ENCODE results near the gene DNAJC16.
A peak's percentile ranks its signal among the peaks of the same experiment; 100 is the strongest.
"Not testable (repeated sequence)": the region's sequence is repeated elsewhere in the genome, so short reads cannot be mapped to it uniquely, and the experiment has no call there.

Gene DNAJC16

GRCh38 chr1:15519625-15520024 is 7.0 kb upstream of the DNAJC16 start:
- no peak overlapping the region for H3K4me3 ChIP-seq (ENCODE audit: low read length)
- TF ChIP-seq ZNF274 (IDR thresholded peaks at IDR 0.05; ENCODE audit: low read depth, low read length) = no peak

DNA sequence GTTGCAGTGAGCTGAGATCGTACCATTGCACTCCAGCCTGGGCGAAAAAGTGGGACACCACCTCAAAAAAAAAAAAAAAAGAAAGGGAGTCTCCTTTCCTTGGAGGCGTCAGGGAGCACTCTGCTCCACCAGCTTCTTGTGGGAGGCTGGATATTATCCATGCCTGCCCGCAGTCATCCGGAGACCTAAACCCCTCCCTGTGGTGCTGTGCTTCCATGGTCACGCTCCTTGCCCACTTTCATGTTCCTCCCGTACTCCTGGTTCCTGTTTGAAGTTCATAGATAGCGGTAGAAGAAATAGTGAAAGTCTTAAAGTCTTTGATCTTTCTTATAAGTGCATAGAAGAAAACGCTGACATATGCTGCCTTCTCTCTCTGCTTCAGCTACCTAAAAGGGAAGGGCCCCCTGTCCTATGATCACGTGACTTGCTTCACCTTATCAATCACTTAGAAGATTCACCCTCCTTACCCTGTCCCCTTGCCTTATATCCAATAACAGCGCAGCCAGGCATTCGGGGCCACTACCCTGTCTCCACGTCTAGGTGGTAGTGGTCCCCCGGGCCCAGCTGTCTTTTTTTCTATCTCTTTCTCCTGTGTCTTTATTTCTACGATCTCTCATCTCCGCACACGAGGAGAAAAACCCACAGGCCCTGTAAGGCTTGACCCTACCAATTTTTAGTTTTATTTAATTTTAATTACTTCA is 5.3 kb upstream of the DNAJC16 start:
- H3K4me3 ChIP-seq (ENCODE audit: low read length) = not testable (repeated sequence)

GRCh38 chr1:15522551-15522950 is 4.1 kb upstream of the DNAJC16 start:
- TF ChIP-seq ZNF274 (IDR thresholded peaks at IDR 0.05; ENCODE audit: low read depth, low read length) = no peak
- no peak overlapping the region for H3K4me3 ChIP-seq (ENCODE audit: low read length)

- TF ChIP-seq ZNF274 (IDR thresholded peaks at IDR 0.05; ENCODE audit: low read depth, low read length) = no peak
- peak overlapping the region; percentile 96 for H3K4me3 ChIP-seq (ENCODE audit: low read length)
These were observed 3.3 kb upstream of the DNAJC16 start for GRCh38 chr1:15523104-15524020.

DNA sequence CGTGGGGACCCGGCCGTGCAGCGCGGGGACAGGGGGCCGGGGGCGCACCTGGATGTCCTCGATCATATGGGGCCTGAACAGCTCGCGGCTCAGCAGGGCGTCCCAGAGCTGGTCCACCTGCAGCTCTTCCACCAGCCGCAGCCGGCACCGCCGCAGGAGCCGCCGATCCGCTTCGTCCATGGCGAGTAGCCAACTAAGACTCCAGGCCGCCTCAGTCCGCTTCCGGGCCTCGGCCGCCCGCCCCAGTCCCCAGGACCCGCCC is 2.7 kb upstream of the DNAJC16 start, which contains the start of gene CASP9:
CASP9 (minus strand) TSS at position 195 of the 262 bp plus-strand sequence; CDS start at position 180, 15 bp downstream.
- peak within 1 kb of the TSS; percentile 96 for H3K4me3 ChIP-seq (ENCODE audit: low read length)
- no peak for TF ChIP-seq ZNF274 (IDR thresholded peaks at IDR 0.05; ENCODE audit: low read depth, low read length)

GRCh38 chr1:15524283-15525049 is 2.2 kb upstream of the DNAJC16 start:
- H3K4me3 ChIP-seq (ENCODE audit: low read length) = peak overlapping the region; percentile 81; the same call in 1 of the 2 replicates
- no peak for TF ChIP-seq ZNF274 (IDR thresholded peaks at IDR 0.05; ENCODE audit: low read depth, low read length)

- TF ChIP-seq ZNF274 (IDR thresholded peaks at IDR 0.05; ENCODE audit: low read depth, low read length) = no peak
These were observed 1.3 kb upstream of the DNAJC16 start for GRCh38 chr1:15525050-15526020.

GRCh38 chr1:15526021-15526489 is 593 bp upstream of the DNAJC16 start:
- no peak for TF ChIP-seq ZNF274 (IDR thresholded peaks at IDR 0.05; ENCODE audit: low read depth, low read length)
- peak overlapping the region; percentile 48 for H3K4me3 ChIP-seq (ENCODE audit: low read length)

More at GRCh38 chr1:15525050-15526020, 1.3 kb upstream of the DNAJC16 start:
- peak overlapping the region; percentile 48 for H3K4me3 ChIP-seq (ENCODE audit: low read length)

- no peak overlapping the region for H3K4me3 ChIP-seq (ENCODE audit: low read length)
- TF ChIP-seq ZNF274 (IDR thresholded peaks at IDR 0.05; ENCODE audit: low read depth, low read length) = no peak
These were observed 4.4 kb downstream of the DNAJC16 start for GRCh38 chr1:15531003-15531402.

DNA sequence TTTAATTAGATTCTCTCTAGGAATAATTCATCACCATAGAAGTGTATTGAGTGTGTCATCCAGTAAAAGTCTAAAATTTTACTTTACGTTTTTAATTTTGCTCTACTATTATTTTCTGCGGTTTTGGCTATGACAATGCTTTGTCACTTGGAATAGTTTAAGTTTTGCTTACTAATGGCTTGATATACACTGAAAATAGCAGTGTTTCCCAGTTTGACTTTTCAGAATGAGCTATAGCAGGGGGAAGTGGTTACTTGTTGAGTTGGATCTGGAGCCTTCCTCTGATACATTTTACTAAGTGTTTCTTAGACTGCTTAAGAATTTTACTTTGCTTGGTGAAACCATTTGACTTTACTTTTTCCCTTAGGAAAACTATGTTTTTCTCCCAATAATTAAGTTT is 5.0 kb downstream of the DNAJC16 start:
- H3K4me3 ChIP-seq (ENCODE audit: low read length) = no peak overlapping the region
- TF ChIP-seq ZNF274 (IDR thresholded peaks at IDR 0.05; ENCODE audit: low read depth, low read length) = no peak

DNA sequence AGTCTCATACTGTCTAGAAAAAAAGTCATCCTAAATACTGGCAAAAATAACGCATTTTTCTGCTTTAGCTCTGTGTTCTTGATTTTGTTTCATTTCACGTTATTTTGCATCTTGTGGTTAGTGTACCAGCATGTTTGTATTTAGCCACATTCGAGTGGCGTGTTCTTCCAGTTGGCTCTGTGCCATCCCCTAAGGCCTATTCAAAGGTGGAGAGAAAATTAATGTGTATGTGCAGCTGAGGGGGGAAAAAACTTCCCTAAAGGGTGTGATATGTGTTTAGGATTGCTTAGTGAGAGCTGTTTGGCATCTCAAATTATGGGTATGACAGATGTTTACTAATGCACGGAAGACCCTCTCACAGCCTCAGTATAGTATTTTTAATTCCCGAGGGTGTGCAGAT is 12.1 kb downstream of the DNAJC16 start:
- no peak overlapping the region for H3K4me3 ChIP-seq (ENCODE audit: low read length)
- no peak for TF ChIP-seq ZNF274 (IDR thresholded peaks at IDR 0.05; ENCODE audit: low read depth, low read length)

- H3K4me3 ChIP-seq (ENCODE audit: low read length) = no peak overlapping the region
- TF ChIP-seq ZNF274 (IDR thresholded peaks at IDR 0.05; ENCODE audit: low read depth, low read length) = no peak
These were observed 13.5 kb downstream of the DNAJC16 start for GRCh38 chr1:15540186-15540585.

DNA sequence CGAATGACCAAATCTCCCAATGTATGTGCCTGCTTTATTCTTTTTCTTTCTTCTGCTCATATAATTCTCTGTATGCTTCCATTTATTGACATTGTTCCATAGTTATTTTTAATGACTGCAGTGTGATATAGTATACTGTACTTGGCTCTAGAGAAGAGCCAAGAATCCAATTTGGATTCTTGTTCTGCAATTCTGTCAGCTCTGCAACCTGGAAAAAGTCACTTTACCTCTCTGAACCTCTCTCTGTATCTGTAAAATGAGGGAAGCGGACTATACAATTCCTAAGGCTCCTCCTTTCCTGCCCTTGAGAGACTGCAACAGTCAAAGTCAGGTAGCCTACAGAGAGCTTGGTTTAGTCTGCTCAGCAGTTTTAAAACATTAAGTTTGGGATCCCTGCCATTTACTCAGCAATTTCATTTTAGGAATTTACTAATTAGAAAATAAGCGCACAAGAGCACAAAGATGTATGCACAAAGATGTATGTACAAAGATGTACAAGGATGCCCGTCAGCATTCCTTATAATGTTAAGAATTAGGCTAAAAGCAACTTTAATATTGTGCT is 14.7 kb downstream of the DNAJC16 start:
- TF ChIP-seq ZNF274 (IDR thresholded peaks at IDR 0.05; ENCODE audit: low read depth, low read length) = no peak
- no peak overlapping the region for H3K4me3 ChIP-seq (ENCODE audit: low read length)

Measured in GM08714 (cell line).